Neural cell (in vitro differentiated cells): Measurements from ENCODE around the gene OSBP2. TPM values are rescaled to one million over a fixed set of nuclear protein-coding genes. Genes with fewer than 3 reads are reported as not detected.

Source experiments
- H2AFZ ChIP-seq: fragments of 200-600, 300-800 bp; sonication (generic), shearing (Covaris generic); 2 replicates; pipeline ENCODE4 v1.6.0; 2014; ENCODE audit warnings: low read depth, mild to moderate bottlenecking, antibody characterized with exemption, low read length, moderate library complexity
- H3F3A ChIP-seq: fragments of 200-600 bp; shearing (Covaris generic); 2 replicates; pipeline ENCODE4 v1.6.1; 2016; ENCODE audit warnings: mild to moderate bottlenecking, moderate library complexity, mixed read lengths, antibody characterized with exemption, low read length; ENCODE audit not compliant: insufficient read depth, poor library complexity, severe bottlenecking
- H3K27ac ChIP-seq: fragments of 200-600, 300-800 bp; sonication (generic), shearing (Covaris generic); 2 replicates; pipeline ENCODE4 v1.5.1; 2014; ENCODE audit warnings: mild to moderate bottlenecking, low read length, moderate library complexity
- H3K27me3 ChIP-seq: fragments of 300-800, 200-600 bp; sonication (generic), shearing (Covaris generic); 2 replicates; pipeline ENCODE4 v1.6.0; 2014; ENCODE audit warnings: mild to moderate bottlenecking, low read depth, low read length, moderate library complexity; ENCODE audit not compliant: insufficient read depth
- H3K36me3 ChIP-seq: fragments of 300-800, 200-600 bp; sonication (generic), shearing (Covaris generic); 2 replicates; pipeline ENCODE4 v1.5.1; 2014; ENCODE audit warnings: mild to moderate bottlenecking, antibody characterized with exemption, low read length, moderate library complexity; ENCODE audit not compliant: insufficient read depth
- H3K4me2 ChIP-seq: fragments of 300-800, 200-600 bp; sonication (generic), shearing (Covaris generic); 2 replicates; pipeline ENCODE4 v1.6.0; 2014; ENCODE audit warnings: mild to moderate bottlenecking, low read length
- H3K4me3 ChIP-seq: fragments of 300-800, 200-600 bp; sonication (generic), shearing (Covaris generic); 2 replicates; pipeline ENCODE4 v1.5.1; 2014; ENCODE audit warnings: mild to moderate bottlenecking, low read length, moderate library complexity
- H3K79me2 ChIP-seq: fragments of 200-600 bp; shearing (Covaris generic); replicated peaks from 2 replicates; pipeline ENCODE4 v1.6.0; 2014; ENCODE audit warnings: mild to moderate bottlenecking, low read length, moderate library complexity; ENCODE audit not compliant: insufficient read depth
- H3K9ac ChIP-seq: fragments of 300-800, 200-600 bp; sonication (generic), shearing (Covaris generic); 2 replicates; pipeline ENCODE4 v1.6.1; 2016; ENCODE audit warnings: mild to moderate bottlenecking, low read length, mixed read lengths
- H3K9me2 ChIP-seq: fragments of 200-600 bp; shearing (Covaris generic); 2 replicates; pipeline ENCODE4 v1.6.1; 2016; ENCODE audit warnings: mild to moderate bottlenecking, low read length, mixed read lengths; ENCODE audit not compliant: insufficient read depth
- H3K9me3 ChIP-seq: fragments of 200-600, 300-800 bp; sonication (generic), shearing (Covaris generic); 2 replicates; pipeline ENCODE4 v1.6.1; 2016; ENCODE audit warnings: mild to moderate bottlenecking, mixed run types, low read length, moderate library complexity, mixed read lengths
- H4K20me1 ChIP-seq: fragments of 200-600 bp; shearing (Covaris generic); 2 replicates; pipeline ENCODE4 v1.6.1; 2016; ENCODE audit warnings: mild to moderate bottlenecking, mixed run types; ENCODE audit not compliant: insufficient read depth
- CTCF ChIP-seq: fragments of 450-650 bp; IDR thresholded peaks from 2 replicates; pipeline ENCODE4 v1.5.1; 2014; ENCODE audit warnings: antibody characterized with exemption, mild to moderate bottlenecking, moderate library complexity; ENCODE audit not compliant: poor library complexity, severe bottlenecking
- EP300 ChIP-seq: fragments of 450-650 bp; conservative IDR thresholded peaks from 2 replicates; pipeline ENCODE4 v1.6.1; 2014; ENCODE audit warnings: antibody characterized with exemption, mild to moderate bottlenecking, moderate library complexity; ENCODE audit not compliant: poor library complexity, severe bottlenecking
- EZH2 ChIP-seq: fragments of 200-600, 300-800 bp; shearing (Covaris generic), sonication (generic); IDR thresholded peaks from 2 replicates; pipeline ENCODE4 v1.6.1; 2014; ENCODE audit warnings: antibody characterized with exemption, low read length, borderline replicate concordance, mild to moderate bottlenecking; ENCODE audit not compliant: insufficient read depth, poor library complexity, severe bottlenecking
- MXI1 ChIP-seq: fragments of 450-650 bp; conservative IDR thresholded peaks from 2 replicates; pipeline ENCODE4 v1.6.1; 2014; ENCODE audit warnings: antibody characterized with exemption, mild to moderate bottlenecking; ENCODE audit not compliant: poor library complexity, severe bottlenecking
- POLR2AphosphoS5 ChIP-seq: IDR thresholded peaks from 2 replicates; pipeline ENCODE4 v1.6.1; 2012
- RAD21 ChIP-seq: fragments of 450-650 bp; conservative IDR thresholded peaks from 2 replicates; pipeline ENCODE4 v1.6.1; 2014; ENCODE audit warnings: antibody characterized with exemption, mild to moderate bottlenecking, moderate library complexity
- REST ChIP-seq: IDR thresholded peaks from 2 replicates; pipeline ENCODE4 v1.6.1; 2012; ENCODE audit warnings: borderline replicate concordance
- SMC3 ChIP-seq: fragments of 450-650 bp; conservative IDR thresholded peaks from 2 replicates; pipeline ENCODE4 v1.6.1; 2014; ENCODE audit warnings: antibody characterized with exemption, mild to moderate bottlenecking, moderate library complexity; ENCODE audit not compliant: poor library complexity
- TAF1 ChIP-seq: IDR thresholded peaks from 2 replicates; pipeline ENCODE4 v1.6.1; 2012; ENCODE audit warnings: low read depth
- polyA plus RNA-seq: library from polyadenylated mRNA; depleted of rRNA; stranded (reverse); fragments of >200 nt; gene quantifications from 2 replicates; pipeline ENCODE4 v1.2.3, GENCODE V29; 2014

Gene OSBP2
- polyA plus RNA-seq, 1 donor from 2014 or later, result 8.7 TPM

GRCh38 chr22:30821381-30821780, 126.7 kb downstream of the OSBP2 start:
- H3K79me2 ChIP-seq, result no peaks in the 10 kb centered on the region
- H3K9me3 ChIP-seq, result no peaks in the 10 kb centered on the region
- H3K9ac ChIP-seq, result no peak overlapping the region
- H3K4me3 ChIP-seq, result no peak overlapping the region
- no peaks in the 10 kb centered on the region for H4K20me1 ChIP-seq
- H3K27me3 ChIP-seq, result peaks cover 42% of the 10 kb centered on the region
- no peak overlapping the region for H2AFZ ChIP-seq
- H3K4me2 ChIP-seq, result no peak overlapping the region
- no peak overlapping the region for H3K27ac ChIP-seq
- no peaks in the 10 kb centered on the region for H3F3A ChIP-seq
- TF ChIP-seq CTCF (no peak), EZH2 (no peak), REST (no peak), POLR2AphosphoS5 (no peak), SMC3 (no peak), MXI1 (no peak), TAF1 (no peak), RAD21 (no peak), EP300 (no peak)
- no peaks in the 10 kb centered on the region for H3K36me3 ChIP-seq
- H3K9me2 ChIP-seq, result no peaks in the 10 kb centered on the region

GRCh38 chr22:30821863-30822215, 127.2 kb downstream of the OSBP2 start:
- peaks cover 42% of the 10 kb centered on the region for H3K27me3 ChIP-seq
- H3K9ac ChIP-seq, result peak overlapping the region; percentile 23
- H2AFZ ChIP-seq, result no peak overlapping the region
- no peaks in the 10 kb centered on the region for H3K36me3 ChIP-seq
- H3K27ac ChIP-seq, result no peak overlapping the region
- no peaks in the 10 kb centered on the region for H3K9me3 ChIP-seq
- peak overlapping the region; percentile 72 for H3K4me3 ChIP-seq
- no peak for TF ChIP-seq SMC3
- H3F3A ChIP-seq, result no peaks in the 10 kb centered on the region
- no peaks in the 10 kb centered on the region for H4K20me1 ChIP-seq
- no peaks in the 10 kb centered on the region for H3K9me2 ChIP-seq
- no peaks in the 10 kb centered on the region for H3K79me2 ChIP-seq
- H3K4me2 ChIP-seq, result no peak overlapping the region
